ENCODE data around the gene MCHR2. TPM values are rescaled to one million over a fixed set of nuclear protein-coding genes. Genes with fewer than 3 reads are reported as not detected.
A peak's percentile ranks its signal among the peaks of the same experiment; 100 is the strongest.
"Not testable (repeated sequence)": the region's sequence is repeated elsewhere in the genome, so short reads cannot be mapped to it uniquely, and the experiment has no call there.

MCHR2 gene, protein sequence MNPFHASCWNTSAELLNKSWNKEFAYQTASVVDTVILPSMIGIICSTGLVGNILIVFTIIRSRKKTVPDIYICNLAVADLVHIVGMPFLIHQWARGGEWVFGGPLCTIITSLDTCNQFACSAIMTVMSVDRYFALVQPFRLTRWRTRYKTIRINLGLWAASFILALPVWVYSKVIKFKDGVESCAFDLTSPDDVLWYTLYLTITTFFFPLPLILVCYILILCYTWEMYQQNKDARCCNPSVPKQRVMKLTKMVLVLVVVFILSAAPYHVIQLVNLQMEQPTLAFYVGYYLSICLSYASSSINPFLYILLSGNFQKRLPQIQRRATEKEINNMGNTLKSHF
- total RNA-seq (2014; rRNA removed), result not detected in 2 replicates
- not detected for polyA plus RNA-seq (2012)

DNA sequence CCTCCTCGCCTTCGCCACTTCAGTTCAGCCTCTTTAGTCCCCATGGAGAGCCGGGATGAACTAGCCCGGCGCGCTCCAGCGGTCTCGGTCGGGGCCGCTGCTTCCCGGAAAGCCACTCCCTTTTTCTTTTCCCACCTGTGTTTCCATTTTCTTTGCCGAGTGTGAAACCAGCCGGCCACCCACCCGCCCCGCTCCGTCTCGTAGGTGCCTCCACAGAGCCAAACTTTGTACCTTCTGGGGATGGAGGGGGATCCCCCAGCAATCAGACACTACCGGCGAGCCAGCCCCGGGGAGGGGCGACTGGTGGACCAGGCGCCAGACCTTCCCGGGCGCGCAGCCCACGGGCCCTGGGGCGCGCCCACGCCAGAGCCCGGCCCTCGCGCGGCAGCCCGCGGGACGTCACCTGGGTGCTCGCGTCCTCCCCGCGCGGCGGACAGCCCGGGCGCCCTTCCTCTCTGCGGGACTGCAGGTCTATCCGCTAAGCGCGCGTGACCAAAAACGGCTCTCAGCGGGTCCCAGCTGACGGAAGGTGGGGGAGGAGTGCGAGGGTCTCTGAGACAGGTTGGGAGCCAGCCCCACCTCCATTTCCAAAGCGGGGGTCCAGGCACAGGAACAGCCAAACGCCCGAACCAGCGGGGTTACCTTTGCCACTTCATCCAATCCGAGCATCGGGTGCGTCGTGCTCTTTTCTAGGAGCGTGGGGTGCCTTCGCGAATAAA, at the start of gene MCHR2:
TSS of gene MCHR2 (minus strand) at position 691 of the 719 bp plus-strand sequence. CDS start 38,076 bp downstream, outside the sequence.
- DNase-seq (ENCODE audit: low read depth), result no peak

DNA sequence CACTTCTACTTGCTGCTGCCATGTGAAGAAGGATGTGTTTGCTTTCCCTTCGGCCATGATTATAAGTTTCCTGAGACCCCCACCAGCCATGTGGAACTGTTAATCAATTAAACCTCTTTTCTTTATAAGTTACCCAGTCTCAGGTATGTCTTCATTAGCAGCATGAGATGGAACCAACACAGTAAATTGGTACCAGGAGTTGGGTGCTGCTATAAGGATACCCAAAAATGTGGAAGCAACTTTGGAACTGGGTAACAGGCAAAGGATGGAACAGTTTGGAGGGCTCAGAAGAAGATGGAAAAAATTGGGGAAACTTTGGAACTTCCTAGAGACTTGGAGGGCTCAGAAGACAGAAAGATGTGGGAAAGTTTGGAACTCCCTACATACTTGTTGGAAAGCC, 44.5 kb upstream of the MCHR2 start:
- DNase-seq (ENCODE audit: low read depth), result not testable (repeated sequence)

DNA sequence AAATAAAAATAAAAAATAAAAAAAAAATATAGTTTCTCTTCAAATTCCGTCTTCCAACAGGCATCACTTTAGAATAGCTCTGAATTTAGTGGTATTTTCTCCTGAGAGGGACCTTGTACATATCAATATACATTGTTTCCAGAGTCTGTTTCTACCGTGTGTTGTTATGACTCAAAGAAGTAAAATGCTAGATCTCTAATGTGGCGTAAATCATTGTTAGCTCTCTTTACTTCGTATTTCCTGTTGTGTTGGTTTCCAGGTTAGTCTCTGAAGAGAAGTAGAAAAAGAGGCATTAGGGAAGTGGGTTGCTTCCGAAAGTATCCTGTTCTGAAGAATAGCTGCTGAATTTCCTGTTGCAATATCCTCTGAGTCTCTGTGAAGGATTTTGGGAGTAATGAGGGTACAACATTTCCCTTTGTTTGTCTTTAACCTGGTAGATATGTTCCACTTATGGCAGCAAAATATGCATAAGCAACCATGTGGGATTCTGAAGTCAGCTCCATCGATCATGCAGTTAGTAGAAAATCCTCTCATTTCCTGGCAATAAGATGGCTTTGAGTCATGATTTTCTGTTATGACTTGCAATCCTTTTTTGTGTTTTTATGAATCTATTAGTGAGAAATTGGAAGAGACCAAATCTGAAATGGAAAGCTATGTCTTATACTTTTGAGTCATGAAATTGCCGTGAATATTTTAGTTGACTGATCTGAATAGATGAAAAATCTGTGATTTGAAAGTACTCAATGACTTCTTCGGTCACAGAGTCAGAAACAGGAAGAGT, 42.0 kb upstream of the MCHR2 start:
- DNase-seq (ENCODE audit: low read depth), result peak; percentile 14

DNA sequence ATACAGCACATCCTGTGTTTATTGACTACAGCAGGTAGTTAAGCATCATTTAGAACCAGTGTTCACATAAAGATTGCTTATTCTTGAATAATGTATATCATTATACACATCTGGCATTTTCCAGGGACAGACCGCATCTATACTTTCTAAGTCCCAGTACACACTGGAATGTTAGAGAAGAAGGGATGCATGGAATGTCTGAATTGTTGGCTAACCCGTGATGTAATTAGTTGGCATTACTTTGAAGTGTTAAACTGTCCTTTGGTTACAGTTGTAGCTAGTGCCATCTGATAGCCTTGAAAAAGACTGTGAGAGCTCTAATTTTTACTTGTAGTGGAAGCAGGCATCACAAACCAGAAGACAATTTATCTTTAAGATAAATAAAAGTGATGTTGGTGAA, 29.8 kb upstream of the MCHR2 start:
- DNase-seq (ENCODE audit: low read depth), result no peak

DNA sequence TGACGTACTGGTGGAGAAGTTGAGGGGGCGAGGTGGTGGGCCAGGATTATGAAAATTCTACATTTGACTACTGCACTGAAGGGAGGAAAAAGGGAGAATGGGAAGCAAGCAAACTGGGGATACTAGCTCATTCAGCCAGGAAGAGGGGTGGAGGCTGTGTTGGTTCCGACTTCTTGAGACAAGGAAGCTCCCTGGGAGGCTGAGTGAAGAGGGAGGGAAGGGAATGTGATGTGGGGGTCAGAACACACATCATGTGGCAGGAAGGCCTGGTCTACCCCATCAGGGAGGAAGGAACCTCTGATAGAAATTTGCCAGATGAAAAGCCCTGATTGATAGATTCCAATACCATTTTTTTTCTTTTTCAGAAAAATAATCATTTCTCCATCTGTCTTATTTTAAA, 28.8 kb upstream of the MCHR2 start:
- no peak for DNase-seq (ENCODE audit: low read depth)

DNA sequence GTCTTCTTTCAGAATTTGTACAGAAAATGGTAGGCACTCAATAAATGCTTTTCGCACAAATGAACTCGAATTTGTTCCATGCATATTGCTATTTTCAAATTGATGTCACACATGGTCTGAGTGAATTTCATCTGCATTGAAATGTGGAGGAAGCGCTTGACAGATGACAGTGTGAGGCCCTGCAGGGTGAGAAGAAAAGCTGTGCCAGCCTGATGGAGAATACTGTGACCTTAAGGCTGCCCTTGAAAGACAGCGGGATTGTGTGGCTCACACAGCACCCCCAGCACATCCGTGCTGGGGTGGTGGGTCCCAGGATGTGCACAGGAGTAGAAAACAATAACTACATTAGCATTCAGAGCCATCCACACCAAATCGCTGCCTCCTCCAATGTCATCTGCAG, 14.8 kb upstream of the MCHR2 start:
- no peak for DNase-seq (ENCODE audit: low read depth)

DNA sequence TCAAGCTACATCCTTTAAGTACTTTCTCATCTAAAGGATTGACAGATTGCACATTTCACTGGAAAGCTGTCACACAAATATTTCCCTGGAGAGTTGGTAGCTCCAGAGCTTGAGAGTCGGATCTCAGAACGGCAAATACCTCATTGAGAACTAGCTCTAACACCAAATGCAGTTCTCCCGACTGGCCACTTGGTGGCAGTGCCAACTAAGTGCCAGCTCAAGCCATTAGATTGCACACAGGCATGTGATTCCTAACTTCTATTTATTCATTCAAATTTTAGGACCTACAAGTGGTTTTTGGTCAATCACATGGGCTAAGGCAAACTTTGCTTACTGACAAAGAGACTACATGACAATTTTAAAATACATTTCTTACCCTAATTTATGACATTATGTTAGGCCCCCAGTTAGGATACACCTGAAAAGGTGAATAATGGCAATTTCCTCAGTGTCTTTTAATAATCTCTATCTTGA, 7.9 kb upstream of the MCHR2 start:
- peak; percentile 53 for DNase-seq (ENCODE audit: low read depth)

DNA sequence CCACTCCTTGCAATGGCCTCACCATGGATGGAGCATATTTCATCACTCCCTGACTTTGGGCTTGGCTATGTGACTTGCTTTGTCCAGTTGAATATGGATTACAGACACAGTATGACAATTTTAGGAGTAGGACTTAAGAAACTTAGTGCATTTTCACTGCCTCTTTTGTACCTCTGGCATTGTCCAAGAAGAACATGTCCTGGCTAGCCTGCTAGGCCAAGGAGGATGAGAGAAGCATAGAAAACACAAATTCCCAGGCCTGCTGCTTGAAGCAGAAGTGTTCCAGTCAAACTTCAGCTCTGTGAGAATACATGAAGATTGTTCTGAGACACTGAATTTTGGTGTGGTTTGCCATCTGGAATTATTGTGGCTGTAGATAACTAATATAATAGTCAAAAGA, 3.1 kb upstream of the MCHR2 start:
- DNase-seq (ENCODE audit: low read depth), result no peak

DNA sequence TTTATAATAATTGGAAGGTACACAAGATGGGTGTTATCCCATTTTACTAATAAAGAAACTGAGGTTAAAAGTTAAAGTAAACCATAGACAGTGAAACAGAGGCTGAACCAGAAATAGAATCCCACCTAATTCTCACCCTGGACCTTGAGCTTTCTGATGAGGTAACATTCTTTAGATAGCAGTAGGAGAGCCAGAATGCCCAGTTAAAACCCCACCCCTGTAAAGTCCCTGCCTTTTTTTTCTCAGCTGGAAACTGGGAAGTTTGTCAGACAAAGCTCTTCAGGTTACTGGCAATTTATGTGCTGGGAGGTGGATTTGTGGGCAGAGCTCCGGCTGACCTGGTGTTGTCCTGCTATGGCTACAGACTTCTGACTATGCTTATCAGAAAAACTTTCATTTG, 1.9 kb upstream of the MCHR2 start:
- DNase-seq (ENCODE audit: low read depth), result no peak

DNA sequence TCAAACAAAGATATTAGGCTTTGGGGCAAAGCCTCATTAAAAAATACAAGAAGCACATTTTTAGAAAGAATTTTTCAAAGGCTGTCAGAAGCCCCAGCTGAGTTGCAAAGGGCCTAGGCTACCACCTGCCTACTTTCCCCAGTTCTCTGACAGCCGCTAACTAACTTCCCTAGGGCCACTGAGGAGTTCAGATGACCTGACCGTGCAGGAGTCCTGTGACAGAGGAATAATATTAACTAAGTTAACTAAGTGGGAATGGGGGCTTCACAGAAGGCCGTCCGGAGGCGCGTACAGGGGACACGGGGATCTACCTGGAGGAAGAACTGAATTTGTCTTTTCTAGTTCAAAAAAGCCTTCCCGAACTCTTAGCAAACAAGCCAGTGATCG, 884 bp downstream of the MCHR2 start:
- no peak for DNase-seq (ENCODE audit: low read depth)

DNA sequence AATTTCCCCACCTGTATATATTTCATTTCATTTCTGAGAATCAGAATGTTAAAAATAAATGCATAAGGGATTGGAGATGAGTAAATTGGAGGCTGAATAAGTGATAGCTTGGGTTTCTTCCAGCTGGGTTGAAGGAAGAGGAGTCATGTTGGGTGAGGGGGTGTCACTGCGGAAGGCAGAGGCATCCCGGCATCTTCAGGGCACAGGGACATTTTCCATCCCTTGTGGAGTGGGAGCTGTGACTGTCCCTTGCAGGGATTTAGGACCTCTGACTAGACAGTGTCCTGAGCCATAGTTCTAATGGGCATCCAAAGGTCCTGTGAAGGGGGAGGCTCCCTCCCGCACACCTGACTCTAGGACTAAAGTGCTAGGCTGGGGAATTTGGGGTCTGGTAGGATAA, 2.1 kb downstream of the MCHR2 start:
- DNase-seq (ENCODE audit: low read depth), result no peak

DNA sequence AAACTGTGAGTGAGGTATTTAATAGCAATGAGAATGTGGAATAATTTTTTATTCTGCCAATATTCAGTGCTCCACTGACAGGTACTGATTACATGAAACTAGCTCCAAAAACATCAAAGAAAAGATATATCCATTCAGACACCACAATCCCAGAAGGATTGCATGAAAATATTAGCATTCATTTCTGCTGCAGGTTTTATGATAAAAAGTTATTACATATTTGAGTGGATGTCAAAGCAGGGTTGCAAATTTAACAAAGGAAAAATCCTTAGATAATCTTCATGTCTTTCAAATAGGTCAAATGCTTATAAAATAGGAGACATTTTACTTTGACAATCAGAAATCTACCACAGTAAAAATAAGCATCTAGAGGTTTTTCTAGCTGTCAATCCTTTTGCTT, 13.3 kb downstream of the MCHR2 start:
- DNase-seq (ENCODE audit: low read depth), result no peak

DNA sequence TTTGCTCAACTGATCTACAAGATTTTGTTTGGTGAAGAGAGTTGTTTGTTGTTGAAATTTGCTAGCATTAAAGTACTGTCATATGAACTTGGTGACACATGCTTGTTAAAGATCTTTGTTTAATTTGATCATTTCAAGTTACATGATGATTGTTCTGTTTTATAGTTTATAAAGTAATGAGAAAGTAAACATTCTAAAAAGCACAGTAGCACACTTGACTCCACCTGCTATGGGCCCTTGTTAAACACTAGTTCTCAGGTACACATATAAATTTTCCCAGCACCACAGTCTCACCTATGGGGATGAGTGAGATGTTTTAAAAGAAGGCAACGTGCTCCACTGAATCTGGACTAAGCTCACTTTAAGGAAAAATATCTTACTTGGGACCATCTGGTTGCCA, 14.1 kb downstream of the MCHR2 start:
- DNase-seq (ENCODE audit: low read depth), result no peak

DNA sequence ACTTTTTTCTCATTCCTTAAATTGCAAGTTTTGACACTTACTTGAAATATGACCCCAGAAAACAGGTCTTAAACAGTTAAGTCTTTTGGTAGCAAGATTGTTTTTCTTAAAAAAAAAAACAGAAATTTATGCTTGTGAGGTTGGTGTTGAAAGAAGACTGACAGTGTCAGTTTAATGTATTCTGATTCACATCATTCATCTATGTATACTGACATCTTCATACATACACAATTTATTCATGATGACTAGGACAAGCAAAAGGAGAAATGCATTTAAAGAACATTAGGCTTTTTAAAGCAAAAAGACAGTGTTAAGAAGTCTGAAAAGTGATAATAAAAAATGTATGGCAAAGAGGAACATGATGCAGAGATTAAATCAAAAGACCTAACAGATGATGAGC, 27.0 kb downstream of the MCHR2 start:
- DNase-seq (ENCODE audit: low read depth), result no peak

DNA sequence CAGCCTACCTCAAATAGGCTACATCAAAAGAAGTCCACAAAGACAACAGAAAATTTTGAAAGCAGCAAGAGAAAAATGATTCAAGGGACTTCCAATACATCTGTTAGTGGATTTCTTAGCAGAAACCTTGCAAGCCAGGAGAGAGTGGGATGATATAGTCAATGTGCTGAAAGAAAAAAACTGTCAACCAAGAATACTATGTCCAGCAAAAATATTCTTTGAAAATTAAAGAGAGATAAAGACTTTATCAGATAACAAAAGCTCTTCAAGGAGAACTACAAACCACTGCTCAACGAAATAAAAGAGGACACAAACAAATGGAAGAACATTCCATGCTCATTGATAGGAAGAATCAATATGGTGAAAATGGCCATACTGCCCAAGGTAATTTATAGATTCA, 34.0 kb downstream of the MCHR2 start:
- no peak for DNase-seq (ENCODE audit: low read depth)

DNA sequence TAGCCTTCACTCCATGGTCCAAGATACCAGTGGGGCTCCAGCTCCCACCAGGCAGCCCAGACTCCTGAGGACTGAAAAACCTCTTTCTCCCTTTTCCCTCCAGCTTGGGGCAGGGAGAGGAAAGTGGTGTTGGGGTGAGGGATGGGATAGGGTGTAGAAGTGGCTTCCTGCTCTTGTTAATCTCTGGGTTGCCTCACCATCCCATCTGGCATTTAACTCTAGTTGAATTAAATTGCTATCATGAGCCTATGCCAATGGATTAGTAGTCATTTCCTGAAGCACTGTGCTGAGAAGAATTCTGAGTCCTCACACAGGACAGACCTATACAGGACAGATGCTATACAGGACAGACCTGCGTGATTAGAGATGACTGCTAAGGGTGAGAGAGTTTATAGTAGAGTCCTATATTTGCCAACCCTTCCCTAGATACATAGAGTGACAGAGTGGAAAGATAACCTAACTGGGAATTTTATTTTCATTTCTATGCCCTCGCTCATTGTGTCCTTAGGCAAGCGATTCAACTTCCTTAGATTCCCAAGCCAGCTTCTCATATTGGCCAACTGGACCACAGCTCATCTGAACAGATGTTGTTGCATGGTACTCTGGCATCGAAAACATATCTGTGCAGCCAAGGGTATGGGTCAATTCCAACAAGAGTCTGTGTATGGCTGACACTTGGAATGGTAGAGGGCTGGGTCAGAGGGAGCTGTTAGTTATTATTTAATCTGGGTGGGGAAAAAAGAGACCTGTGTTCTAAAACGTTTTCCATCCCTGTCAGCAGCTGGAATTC, 42.8 kb downstream of the MCHR2 start:
- DNase-seq (ENCODE audit: low read depth), result no peak

DNA sequence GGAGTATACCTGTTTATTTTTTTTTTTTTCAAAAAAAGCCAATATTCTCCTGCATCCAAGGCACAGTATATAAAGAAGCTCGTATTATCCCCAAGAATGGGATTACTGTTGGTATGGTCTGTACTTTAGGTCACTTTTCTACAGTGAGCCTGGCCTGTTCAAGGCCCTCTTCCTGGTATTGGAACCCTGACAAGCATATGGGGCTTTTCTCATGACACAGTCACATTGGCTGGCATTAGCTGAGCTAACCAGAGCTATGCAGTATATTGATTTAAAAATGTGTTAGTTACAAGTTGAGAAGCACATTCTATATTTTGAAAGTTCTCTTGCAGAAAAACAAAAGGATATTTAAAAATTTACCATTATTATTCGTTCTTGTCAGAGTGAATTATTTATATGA, 48.0 kb downstream of the MCHR2 start:
- DNase-seq (ENCODE audit: low read depth), result no peak

DNA sequence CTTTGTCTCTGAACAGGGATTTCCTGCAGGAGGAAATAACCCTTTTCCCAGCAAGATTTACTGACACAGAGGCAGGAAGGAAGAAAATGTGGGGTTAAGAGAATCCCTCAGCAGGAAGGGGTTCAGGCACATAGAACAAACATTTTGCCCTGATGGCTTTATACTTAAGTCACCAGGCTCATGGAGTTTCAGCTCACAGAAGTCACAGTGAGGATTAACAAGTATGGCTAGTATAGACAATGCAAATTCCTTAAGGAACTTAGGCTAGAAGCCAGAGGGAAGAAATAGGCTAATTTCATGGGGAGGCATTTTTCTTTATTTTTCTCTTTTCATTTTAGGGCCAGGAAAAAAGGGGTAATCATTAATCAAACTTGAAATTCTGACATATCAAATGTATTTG, 50.2 kb downstream of the MCHR2 start:
- DNase-seq (ENCODE audit: low read depth), result no peak

DNA sequence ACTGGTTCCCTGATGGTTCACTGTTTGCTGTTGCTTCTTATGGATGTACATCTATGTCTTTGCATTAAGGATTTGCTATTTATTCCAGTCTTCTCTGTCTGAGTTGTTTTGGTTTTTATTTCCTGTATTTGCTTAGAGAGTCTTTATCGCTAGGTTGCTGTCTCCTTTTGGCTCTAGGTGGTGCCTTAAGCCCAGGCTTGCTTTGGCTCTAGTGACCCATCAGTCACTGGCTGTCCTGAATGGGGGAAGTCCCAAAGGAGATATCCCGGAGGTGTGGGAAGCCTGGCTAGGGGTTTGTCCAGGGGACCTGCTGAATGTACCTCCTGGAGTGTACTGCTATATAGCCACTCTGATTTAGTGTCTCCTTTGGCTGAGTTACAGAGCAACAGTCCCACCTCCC, 53.4 kb downstream of the MCHR2 start:
- DNase-seq (ENCODE audit: low read depth), result no peak

DNA sequence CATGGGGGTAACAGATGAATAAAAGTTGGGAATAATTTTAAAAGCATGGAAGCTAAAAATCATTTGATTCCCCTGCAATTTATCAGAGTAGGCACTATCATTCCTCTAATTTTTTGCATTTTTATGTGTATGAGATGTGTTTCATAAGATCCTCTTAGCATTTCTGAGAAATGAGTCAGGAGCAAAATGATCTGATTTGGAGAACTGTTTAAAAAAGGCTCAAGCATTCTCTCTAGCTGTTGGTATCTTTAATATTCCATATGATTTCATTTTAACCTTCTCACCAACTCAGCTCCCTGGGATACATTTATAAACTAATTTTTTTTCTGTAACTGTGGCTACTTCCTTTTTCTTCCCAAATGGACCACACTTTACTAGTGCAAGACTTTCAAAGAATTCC, 60.9 kb downstream of the MCHR2 start:
- peak; percentile 87 for DNase-seq (ENCODE audit: low read depth)

DNA sequence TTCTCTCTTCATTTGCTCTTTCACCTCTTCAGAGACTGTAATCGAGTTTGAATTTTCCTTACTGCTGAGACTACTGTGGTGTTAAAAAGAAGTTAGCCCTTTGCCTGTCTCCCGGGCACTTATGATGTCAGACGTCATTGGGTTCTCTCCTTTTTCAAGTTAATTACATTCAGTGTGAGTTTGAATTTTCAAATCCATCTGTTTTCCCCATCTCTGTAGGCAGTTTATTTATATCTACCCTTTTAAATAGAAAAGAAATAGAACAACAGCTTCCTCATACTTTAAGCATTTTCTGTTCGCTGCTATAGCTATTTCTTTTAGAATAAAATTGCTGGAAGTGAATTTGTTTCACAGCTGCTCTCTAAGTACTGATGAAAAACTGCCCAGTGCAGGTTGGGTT, 81.4 kb downstream of the MCHR2 start:
- no peak for DNase-seq (ENCODE audit: low read depth)
